ENCODE data around the gene ZFP62.
A peak's percentile ranks its signal among the peaks of the same experiment; 100 is the strongest.

Gene ZFP62

DNA sequence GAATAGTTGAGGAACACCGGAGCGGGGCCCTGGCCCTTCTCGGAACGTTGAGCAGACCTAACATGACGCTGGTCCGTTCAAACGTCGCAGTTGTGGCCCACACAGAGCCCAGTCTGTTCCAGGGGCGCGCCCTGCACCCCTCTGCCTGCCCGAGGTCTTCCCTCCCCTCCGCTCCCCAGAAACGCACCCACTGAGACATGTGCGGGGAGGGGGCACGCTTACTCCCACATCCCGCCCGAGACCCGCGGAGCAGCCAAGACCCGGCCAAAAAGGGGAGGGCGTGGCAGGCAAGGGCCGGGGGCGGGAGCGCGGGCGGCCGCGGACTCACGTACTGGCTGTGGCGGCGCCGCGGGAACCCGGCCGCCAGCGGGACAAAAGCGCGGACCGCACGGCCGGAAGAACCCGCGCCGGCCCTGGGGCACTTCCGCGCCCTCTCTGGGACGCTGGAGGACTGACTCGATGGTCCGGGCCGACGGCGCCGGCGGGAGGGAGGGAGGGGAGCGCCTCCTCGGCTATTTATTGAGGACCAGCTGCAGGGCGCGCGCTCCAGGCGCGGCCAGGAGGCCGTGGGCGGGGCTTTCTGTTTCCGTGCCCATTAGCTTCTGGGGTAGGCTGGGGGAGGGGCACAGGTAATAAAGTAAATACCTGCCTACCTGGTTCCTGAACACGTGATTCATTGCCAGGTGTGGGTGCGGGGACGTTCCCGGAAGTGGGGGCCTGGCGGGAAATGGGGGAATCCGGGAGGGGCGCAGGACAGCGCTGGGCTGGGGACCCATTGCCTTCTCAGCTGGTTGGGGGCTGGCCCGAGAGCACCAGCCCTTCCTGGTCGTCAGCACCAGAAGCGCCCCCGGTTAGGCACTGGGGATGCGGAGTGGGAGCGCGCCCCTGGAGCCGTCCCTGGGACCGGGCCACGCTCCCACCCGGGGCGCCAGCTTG lies at the start of gene ZFP62:
Gene ZFP62 (minus strand): TSS at position 390 of the 936 bp plus-strand sequence. CDS start 57 bp downstream, at position 333.
- peak within 1 kb of the TSS; percentile 92 for H3K4me3 ChIP-seq
- H3K27ac ChIP-seq: peak within 1 kb of the TSS; percentile 76
- H3K9ac ChIP-seq (ENCODE audit: insufficient read length): peak within 1 kb of the TSS; percentile 96
- peaks cover 31% of the 10 kb centered on the region for H3K36me3 ChIP-seq (ENCODE audit: insufficient read depth, low read length)
- TF ChIP-seq EZH2 (IDR thresholded peaks at IDR 0.05) (no peak), POLR2AphosphoS5 (IDR thresholded peaks at IDR 0.05; ENCODE audit: borderline replicate concordance, low read depth, low read length) (peak; percentile 77)
- no peak for DNase-seq (ENCODE audit: low read depth, low spot score)
- H3K9me3 ChIP-seq (ENCODE audit: low read depth, low read length): peaks cover 2% of the 10 kb centered on the region; the same call in 1 of the 2 replicates

GRCh38 chr5:180910735-180911134 lies 49.7 kb upstream of the ZFP62 start:
- Histone ChIP-seq H3K9me3 (ENCODE audit: low read depth, low read length) (no peaks in the 10 kb centered on the region), H3K9ac (ENCODE audit: insufficient read length) (no peak overlapping the region), H3K36me3 (ENCODE audit: insufficient read depth, low read length) (no peaks in the 10 kb centered on the region), H3K4me3 (no peak overlapping the region), H3K27ac (no peak overlapping the region)
- DNase-seq (ENCODE audit: low read depth, low spot score): no peak
- TF ChIP-seq POLR2AphosphoS5 (IDR thresholded peaks at IDR 0.05; ENCODE audit: borderline replicate concordance, low read depth, low read length) (no peak), EZH2 (IDR thresholded peaks at IDR 0.05) (no peak), FOXP2 (optimal IDR thresholded peaks at IDR 0.05; ENCODE audit: control extremely low read depth, extremely low read length, insufficient read depth) (no peak)

DNA sequence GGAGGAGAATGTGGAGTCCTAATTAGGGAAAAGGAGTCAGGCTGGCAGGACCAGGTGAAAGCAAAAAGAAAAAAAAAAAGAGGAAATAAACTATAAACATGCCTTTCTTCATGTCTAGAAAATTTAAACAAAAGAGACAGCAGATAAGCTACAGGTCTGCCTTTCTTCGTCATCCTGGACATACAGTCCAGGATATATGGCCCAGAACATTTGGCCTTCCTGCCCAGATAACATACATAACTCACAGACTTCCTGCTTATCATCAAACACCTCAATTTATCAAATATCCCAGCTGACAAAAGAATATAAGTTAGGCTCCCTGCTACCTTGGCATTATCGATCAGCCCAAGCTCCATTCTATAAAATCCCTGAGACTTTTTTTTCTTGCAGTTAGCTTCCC lies 49.1 kb upstream of the ZFP62 start:
- Histone ChIP-seq H3K36me3 (ENCODE audit: insufficient read depth, low read length) (no peaks in the 10 kb centered on the region), H3K9me3 (ENCODE audit: low read depth, low read length) (no peaks in the 10 kb centered on the region), H3K4me3 (no peak overlapping the region), H3K27ac (no peak overlapping the region), H3K9ac (ENCODE audit: insufficient read length) (no peak overlapping the region)
- TF ChIP-seq POLR2AphosphoS5 (IDR thresholded peaks at IDR 0.05; ENCODE audit: borderline replicate concordance, low read depth, low read length) (no peak), EZH2 (IDR thresholded peaks at IDR 0.05) (no peak), FOXP2 (optimal IDR thresholded peaks at IDR 0.05; ENCODE audit: control extremely low read depth, extremely low read length, insufficient read depth) (no peak)
- DNase-seq (ENCODE audit: low read depth, low spot score): no peak

- Histone ChIP-seq H3K27ac (no peak overlapping the region), H3K4me3 (no peak overlapping the region), H3K9me3 (ENCODE audit: low read depth, low read length) (no peaks in the 10 kb centered on the region), H3K36me3 (ENCODE audit: insufficient read depth, low read length) (no peaks in the 10 kb centered on the region), H3K9ac (ENCODE audit: insufficient read length) (no peak overlapping the region)
- TF ChIP-seq EZH2 (IDR thresholded peaks at IDR 0.05) (no peak), POLR2AphosphoS5 (IDR thresholded peaks at IDR 0.05; ENCODE audit: borderline replicate concordance, low read depth, low read length) (no peak), FOXP2 (optimal IDR thresholded peaks at IDR 0.05; ENCODE audit: control extremely low read depth, extremely low read length, insufficient read depth) (no peak)
- no peak for DNase-seq (ENCODE audit: low read depth, low spot score)
These were observed 48.7 kb upstream of the ZFP62 start for GRCh38 chr5:180909782-180910181.

- no peak overlapping the region for H3K27ac ChIP-seq
- H3K9me3 ChIP-seq (ENCODE audit: low read depth, low read length): no peaks in the 10 kb centered on the region
- TF ChIP-seq POLR2AphosphoS5 (IDR thresholded peaks at IDR 0.05; ENCODE audit: borderline replicate concordance, low read depth, low read length) (no peak), EZH2 (IDR thresholded peaks at IDR 0.05) (no peak), FOXP2 (optimal IDR thresholded peaks at IDR 0.05; ENCODE audit: control extremely low read depth, extremely low read length, insufficient read depth) (no peak)
- DNase-seq (ENCODE audit: low read depth, low spot score): no peak
- no peak overlapping the region for H3K9ac ChIP-seq (ENCODE audit: insufficient read length)
- no peaks in the 10 kb centered on the region for H3K36me3 ChIP-seq (ENCODE audit: insufficient read depth, low read length)
- no peak overlapping the region for H3K4me3 ChIP-seq
These were observed 48.1 kb upstream of the ZFP62 start for GRCh38 chr5:180908998-180909731.

DNA sequence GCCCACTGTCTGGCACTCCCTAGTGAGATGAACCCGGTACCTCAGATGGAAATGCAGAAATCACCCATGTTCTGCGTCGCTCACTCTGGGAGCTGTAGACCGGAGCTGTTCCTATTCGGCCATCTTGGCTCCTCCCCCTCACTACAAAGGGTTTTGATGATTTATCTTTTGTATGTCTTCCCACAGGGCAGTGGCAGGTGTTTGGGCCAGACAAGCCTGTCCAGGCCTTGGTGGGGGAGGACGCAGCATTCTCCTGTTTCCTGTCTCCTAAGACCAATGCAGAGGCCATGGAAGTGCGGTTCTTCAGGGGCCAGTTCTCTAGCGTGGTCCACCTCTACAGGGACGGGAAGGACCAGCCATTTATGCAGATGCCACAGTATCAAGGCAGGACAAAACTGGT lies 47.3 kb upstream of the ZFP62 start:
- H3K4me3 ChIP-seq: no peak overlapping the region
- no peak for DNase-seq (ENCODE audit: low read depth, low spot score)
- H3K27ac ChIP-seq: no peak overlapping the region
- H3K36me3 ChIP-seq (ENCODE audit: insufficient read depth, low read length): no peaks in the 10 kb centered on the region
- no peak for TF ChIP-seq FOXP2 (optimal IDR thresholded peaks at IDR 0.05; ENCODE audit: control extremely low read depth, extremely low read length, insufficient read depth)
- no peak for TF ChIP-seq POLR2AphosphoS5 (IDR thresholded peaks at IDR 0.05; ENCODE audit: borderline replicate concordance, low read depth, low read length)
- TF ChIP-seq EZH2 (IDR thresholded peaks at IDR 0.05): no peak
- H3K9me3 ChIP-seq (ENCODE audit: low read depth, low read length): no peaks in the 10 kb centered on the region
- H3K9ac ChIP-seq (ENCODE audit: insufficient read length): no peak overlapping the region

DNA sequence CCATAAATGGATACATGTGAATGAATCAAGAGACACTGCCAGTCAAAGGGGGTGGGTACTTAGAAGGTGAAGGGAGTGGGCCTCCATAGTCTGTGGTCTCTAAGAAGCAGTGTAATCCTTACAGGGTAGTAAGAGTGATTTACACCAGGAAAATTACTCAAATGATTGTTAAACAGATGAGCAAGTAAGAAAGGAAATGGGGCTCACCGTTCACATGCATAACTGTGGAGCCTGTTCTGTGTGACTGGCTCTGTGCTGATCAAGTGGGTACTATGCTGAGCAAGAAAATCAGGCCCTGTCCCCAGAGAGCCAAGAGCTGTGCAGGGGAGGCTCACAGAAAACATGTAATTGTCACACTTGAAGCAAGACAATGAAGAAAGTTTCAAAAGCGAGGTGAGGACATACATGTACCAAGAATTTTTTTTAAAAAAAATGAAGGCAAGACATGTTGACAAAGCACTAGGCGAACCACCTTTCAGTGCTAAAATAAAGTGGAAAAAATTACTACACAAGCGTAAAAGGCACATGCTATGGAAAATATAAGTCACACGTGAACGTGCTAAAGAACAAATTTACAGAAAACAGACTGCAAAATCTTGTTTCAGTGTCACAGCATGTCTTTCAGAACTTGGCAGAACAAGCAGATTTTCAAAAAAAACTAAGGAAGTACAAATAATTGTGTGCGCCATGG lies 40.4 kb upstream of the ZFP62 start:
- no peaks in the 10 kb centered on the region for H3K36me3 ChIP-seq (ENCODE audit: insufficient read depth, low read length)
- H3K9me3 ChIP-seq (ENCODE audit: low read depth, low read length): no peaks in the 10 kb centered on the region
- no peak for DNase-seq (ENCODE audit: low read depth, low spot score)
- no peak overlapping the region for H3K4me3 ChIP-seq
- no peak overlapping the region for H3K27ac ChIP-seq
- H3K9ac ChIP-seq (ENCODE audit: insufficient read length): no peak overlapping the region
- TF ChIP-seq POLR2AphosphoS5 (IDR thresholded peaks at IDR 0.05; ENCODE audit: borderline replicate concordance, low read depth, low read length): no peak
- TF ChIP-seq EZH2 (IDR thresholded peaks at IDR 0.05): no peak
- no peak for TF ChIP-seq FOXP2 (optimal IDR thresholded peaks at IDR 0.05; ENCODE audit: control extremely low read depth, extremely low read length, insufficient read depth)

DNA sequence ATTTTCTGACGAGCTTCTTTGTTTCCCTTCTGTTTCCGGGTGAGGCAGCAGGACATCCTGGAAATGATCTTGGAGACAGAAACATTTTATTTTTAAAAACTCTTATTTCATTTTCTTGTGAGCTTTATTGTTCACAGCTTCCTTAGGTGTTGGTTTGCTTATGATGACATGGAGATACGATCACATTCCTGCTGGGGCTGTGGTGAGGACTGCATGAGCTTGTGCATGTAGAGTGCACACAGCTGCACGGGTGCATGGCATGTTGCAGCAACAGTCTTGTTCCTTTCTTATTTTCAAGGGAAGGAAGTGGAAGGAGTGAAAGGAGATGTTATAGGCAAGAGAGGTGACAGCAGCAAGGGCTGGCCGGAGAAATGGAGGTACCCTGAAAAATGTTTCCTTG lies 39.1 kb upstream of the ZFP62 start:
- Histone ChIP-seq H3K27ac (no peak overlapping the region), H3K9ac (ENCODE audit: insufficient read length) (no peak overlapping the region), H3K4me3 (no peak overlapping the region), H3K9me3 (ENCODE audit: low read depth, low read length) (no peaks in the 10 kb centered on the region), H3K36me3 (ENCODE audit: insufficient read depth, low read length) (no peaks in the 10 kb centered on the region)
- TF ChIP-seq EZH2 (IDR thresholded peaks at IDR 0.05) (no peak), POLR2AphosphoS5 (IDR thresholded peaks at IDR 0.05; ENCODE audit: borderline replicate concordance, low read depth, low read length) (no peak)
- no peak for DNase-seq (ENCODE audit: low read depth, low spot score)

All from SK-N-MC (cell line).